ENCODE data around the gene RPH3AL. TPM values are rescaled to one million over a fixed set of nuclear protein-coding genes. Genes with fewer than 3 reads are reported as not detected.
"Not testable (repeated sequence)": the region's sequence is repeated elsewhere in the genome, so short reads cannot be mapped to it uniquely, and the experiment has no call there.

Gene RPH3AL
- polyA plus RNA-seq, 1 donor from 2014 or later = 13.8 TPM

- H3K4me3 Mint-ChIP-seq = no peak overlapping the region
- peaks cover 16% of the 10 kb centered on the region for H3K36me3 Mint-ChIP-seq
- no peaks in the 10 kb centered on the region for H3K9me3 Mint-ChIP-seq
- peaks cover 0 to 1% (median 1%) of the 10 kb centered on the region in 3 donors for H3K4me1 Mint-ChIP-seq
- H3K27ac Mint-ChIP-seq = no peak overlapping the region
- no peaks in the 10 kb centered on the region for H3K27me3 Mint-ChIP-seq
Measured at GRCh38 chr17:326010-326621, 26.5 kb downstream of the RPH3AL start.

GRCh38 chr17:325270-326009, 27.2 kb downstream of the RPH3AL start:
- Mint-ChIP-seq H3K27ac (no peak overlapping the region), H3K4me3 (no peak overlapping the region), H3K4me1 (peaks cover 0 to 1% (median 0%) of the 10 kb centered on the region in 3 donors), H3K27me3 (no peaks in the 10 kb centered on the region), H3K36me3 (peaks cover 16% of the 10 kb centered on the region), H3K9me3 (no peaks in the 10 kb centered on the region)

GRCh38 chr17:323721-324571, 28.7 kb downstream of the RPH3AL start:
- Mint-ChIP-seq H3K27ac (peak overlapping the region in 1 of 3 donors; percentile 27), H3K27me3 (no peaks in the 10 kb centered on the region), H3K4me3 (no peak overlapping the region), H3K36me3 (peaks cover 16% of the 10 kb centered on the region), H3K4me1 (no peaks in the 10 kb centered on the region), H3K9me3 (no peaks in the 10 kb centered on the region)

- Mint-ChIP-seq H3K27me3 (no peaks in the 10 kb centered on the region), H3K27ac (no peak overlapping the region), H3K9me3 (no peaks in the 10 kb centered on the region)
Measured at GRCh38 chr17:323181-323580, 29.4 kb downstream of the RPH3AL start.

GRCh38 chr17:322006-322780, 30.4 kb downstream of the RPH3AL start:
- Mint-ChIP-seq H3K4me3 (no peak overlapping the region), H3K36me3 (peaks cover 13% of the 10 kb centered on the region), H3K4me1 (no peaks in the 10 kb centered on the region), H3K9me3 (no peaks in the 10 kb centered on the region), H3K27me3 (no peaks in the 10 kb centered on the region), H3K27ac (no peak overlapping the region)

More at GRCh38 chr17:323181-323580, 29.4 kb downstream of the RPH3AL start:
- H3K4me3 Mint-ChIP-seq = no peak overlapping the region
- H3K4me1 Mint-ChIP-seq = no peaks in the 10 kb centered on the region
- peaks cover 13% of the 10 kb centered on the region for H3K36me3 Mint-ChIP-seq

GRCh38 chr17:321386-321941, 31.1 kb downstream of the RPH3AL start:
- peaks cover 13% of the 10 kb centered on the region for H3K36me3 Mint-ChIP-seq
- H3K27ac Mint-ChIP-seq = no peak overlapping the region
- no peaks in the 10 kb centered on the region for H3K27me3 Mint-ChIP-seq
- H3K9me3 Mint-ChIP-seq = no peaks in the 10 kb centered on the region
- H3K4me3 Mint-ChIP-seq = no peak overlapping the region
- H3K4me1 Mint-ChIP-seq = no peaks in the 10 kb centered on the region

GRCh38 chr17:320809-321385, 31.7 kb downstream of the RPH3AL start:
- H3K4me3 Mint-ChIP-seq = no peak overlapping the region
- H3K36me3 Mint-ChIP-seq = peaks cover 13% of the 10 kb centered on the region
- no peaks in the 10 kb centered on the region for H3K27me3 Mint-ChIP-seq
- no peaks in the 10 kb centered on the region for H3K4me1 Mint-ChIP-seq
- H3K9me3 Mint-ChIP-seq = no peaks in the 10 kb centered on the region
- H3K27ac Mint-ChIP-seq = no peak overlapping the region

GRCh38 chr17:320139-320538, 32.5 kb downstream of the RPH3AL start:
- Mint-ChIP-seq H3K27ac (no peak overlapping the region), H3K4me1 (no peaks in the 10 kb centered on the region), H3K9me3 (no peaks in the 10 kb centered on the region), H3K27me3 (no peaks in the 10 kb centered on the region), H3K36me3 (peaks cover 9% of the 10 kb centered on the region), H3K4me3 (no peak overlapping the region)

- Mint-ChIP-seq H3K4me1 (no peaks in the 10 kb centered on the region), H3K9me3 (no peaks in the 10 kb centered on the region), H3K27ac (no peak overlapping the region), H3K4me3 (no peak overlapping the region), H3K27me3 (no peaks in the 10 kb centered on the region), H3K36me3 (peaks cover 5% of the 10 kb centered on the region)
Measured at GRCh38 chr17:319266-319665, 33.3 kb downstream of the RPH3AL start.

GRCh38 chr17:317070-317469, 35.5 kb downstream of the RPH3AL start:
- H3K4me3 Mint-ChIP-seq, H3K27me3 Mint-ChIP-seq, H3K9me3 Mint-ChIP-seq, H3K4me1 Mint-ChIP-seq, H3K27ac Mint-ChIP-seq, H3K36me3 Mint-ChIP-seq: not testable (repeated sequence)

- H3K27ac Mint-ChIP-seq = not testable (repeated sequence)
Measured at GRCh38 chr17:315399-315798, 37.2 kb downstream of the RPH3AL start.

GRCh38 chr17:314614-314944, 38.0 kb downstream of the RPH3AL start:
- H3K36me3 Mint-ChIP-seq, H3K4me1 Mint-ChIP-seq, H3K4me3 Mint-ChIP-seq, H3K27me3 Mint-ChIP-seq, H3K27ac Mint-ChIP-seq, H3K9me3 Mint-ChIP-seq: not testable (repeated sequence)

More at GRCh38 chr17:315399-315798, 37.2 kb downstream of the RPH3AL start:
- not testable (repeated sequence) for H3K9me3 Mint-ChIP-seq, H3K27me3 Mint-ChIP-seq, H3K4me1 Mint-ChIP-seq, H3K36me3 Mint-ChIP-seq, H3K4me3 Mint-ChIP-seq

GRCh38 chr17:313911-314613, 38.5 kb downstream of the RPH3AL start:
- Mint-ChIP-seq H3K27ac (no peak overlapping the region), H3K27me3 (no peaks in the 10 kb centered on the region), H3K4me3 (no peak overlapping the region), H3K36me3 (no peaks in the 10 kb centered on the region), H3K4me1 (no peaks in the 10 kb centered on the region), H3K9me3 (no peaks in the 10 kb centered on the region)

- Mint-ChIP-seq H3K27me3 (no peaks in the 10 kb centered on the region), H3K36me3 (no peaks in the 10 kb centered on the region), H3K9me3 (no peaks in the 10 kb centered on the region), H3K4me3 (no peak overlapping the region), H3K4me1 (no peaks in the 10 kb centered on the region), H3K27ac (no peak overlapping the region)
Measured at GRCh38 chr17:313231-313630, 39.4 kb downstream of the RPH3AL start.

Data from IgD-negative memory B cell (primary cell).